Suprapubic skin (tissue), 4 donors: ENCODE results near the gene HMGCLL1. TPM values are rescaled to one million over a fixed set of nuclear protein-coding genes. Genes with fewer than 3 reads are reported as not detected.

ENCODE experiments used
- DNase-seq, 2 donors: peaks; one replicate each; pipeline ENCODE4 v3.0.0-alpha.2; 2019; ENCODE audit warnings: low spot score in 2 of 2
- H3K27ac ChIP-seq: fragments of 200-600 bp; sonication (generic); one replicate; pipeline ENCODE4 v1.5.1; 2019
- H3K27me3 ChIP-seq: fragments of 200-600 bp; sonication (generic); one replicate; pipeline ENCODE4 v1.5.1; 2019
- H3K36me3 ChIP-seq: fragments of 200-600 bp; sonication (generic); one replicate; pipeline ENCODE4 v1.5.1; 2019
- H3K4me1 ChIP-seq: fragments of 200-600 bp; sonication (generic); one replicate; pipeline ENCODE4 v1.5.1; 2019
- H3K4me3 ChIP-seq: fragments of 200-600 bp; sonication (generic); one replicate; pipeline ENCODE4 v1.5.1; 2019; ENCODE audit warnings: mild to moderate bottlenecking
- H3K9me3 ChIP-seq: fragments of 200-600 bp; sonication (generic); one replicate; pipeline ENCODE4 v1.5.1; 2019
- EP300 ChIP-seq: sonication (generic); formaldehyde crosslinking; IDR thresholded peaks from one replicate; pipeline ENCODE4 v1.6.1; 2017; ENCODE audit warnings: antibody characterized with exemption
- POLR2A ChIP-seq, 2 donors: fragments of 450-650 bp; IDR thresholded peaks; one replicate each; pipeline ENCODE4 v1.6.1; 2017; ENCODE audit warnings: antibody characterized with exemption in 2 of 2, mild to moderate bottlenecking in 2 of 2, moderate library complexity in 2 of 2
- POLR2AphosphoS5 ChIP-seq, 3 donors: sonication (generic); formaldehyde crosslinking; IDR thresholded peaks; one replicate each; pipeline ENCODE4 v1.6.1; 2017; ENCODE audit warnings: antibody characterized with exemption in 3 of 3
- WGBS: methylation state at CpG from one replicate; pipeline ENCODE4 v1.1.5; 2018; 5-methylcytosine and 5-hydroxymethylcytosine counted together
- total RNA-seq, 4 donors: library from RNA; depleted of rRNA; stranded (reverse); fragments of >200 nt; gene quantifications; one replicate each; pipeline ENCODE4 v1.1.0, GENCODE V29; 2016
- TF ChIP-seq, protein P1 (sequence below), 2 donors: fragments of 200-600 bp in 1 of 2; fragments of 450-650 bp in 1 of 2; sonication (generic) in 1 of 2; IDR thresholded peaks; one replicate each; pipeline ENCODE4 v1.5.1; 2016 to 2019; ENCODE audit warnings: antibody characterized with exemption in 2 of 2, mild to moderate bottlenecking in 1 of 2, moderate library complexity in 1 of 2

Gene HMGCLL1
- total RNA-seq, 4 donors from 2014 or later, result 0.23 to 0.62 TPM; not detected in 2

DNA sequence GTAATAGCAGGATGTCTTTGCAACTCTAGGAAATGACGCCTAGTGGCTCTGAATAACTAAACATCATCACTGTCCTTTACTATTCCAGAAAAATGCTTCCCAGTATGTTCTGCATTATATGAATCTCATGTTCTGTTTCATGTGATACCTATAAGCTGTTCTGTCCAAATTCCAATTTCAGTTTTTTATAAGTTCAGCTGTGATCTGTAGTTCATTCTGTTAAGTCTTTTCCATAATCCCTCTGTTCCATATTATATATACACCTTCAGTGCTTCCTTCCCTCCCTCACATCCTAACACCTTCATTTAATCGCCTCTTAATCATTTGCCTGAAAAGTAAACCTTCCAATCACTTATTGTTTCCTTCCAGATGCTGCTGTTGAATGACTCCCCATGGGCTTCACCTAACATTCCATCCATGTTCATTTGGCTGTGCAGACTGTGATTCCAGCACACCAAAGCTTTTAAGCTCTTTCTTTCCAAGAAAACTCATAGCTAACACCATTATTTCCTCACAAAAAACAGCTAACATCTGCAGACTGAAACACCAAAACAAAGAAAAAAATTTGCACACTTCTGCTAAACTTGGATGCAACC is 18.6 kb downstream of the HMGCLL1 start:
- Histone ChIP-seq H3K27me3 (no peaks in the 10 kb centered on the region), H3K27ac (no peak overlapping the region), H3K36me3 (no peaks in the 10 kb centered on the region), H3K9me3 (no peaks in the 10 kb centered on the region), H3K4me3 (no peak overlapping the region), H3K4me1 (no peaks in the 10 kb centered on the region)
- no peak for DNase-seq
- 82% methylated on average over 2 of the region's 2 CpGs for WGBS
- TF ChIP-seq POLR2A (IDR thresholded peaks at IDR 0.05) (no peak), POLR2AphosphoS5 (IDR thresholded peaks at IDR 0.05) (no peak), EP300 (no peak)
- TF ChIP-seq, protein P1, sequence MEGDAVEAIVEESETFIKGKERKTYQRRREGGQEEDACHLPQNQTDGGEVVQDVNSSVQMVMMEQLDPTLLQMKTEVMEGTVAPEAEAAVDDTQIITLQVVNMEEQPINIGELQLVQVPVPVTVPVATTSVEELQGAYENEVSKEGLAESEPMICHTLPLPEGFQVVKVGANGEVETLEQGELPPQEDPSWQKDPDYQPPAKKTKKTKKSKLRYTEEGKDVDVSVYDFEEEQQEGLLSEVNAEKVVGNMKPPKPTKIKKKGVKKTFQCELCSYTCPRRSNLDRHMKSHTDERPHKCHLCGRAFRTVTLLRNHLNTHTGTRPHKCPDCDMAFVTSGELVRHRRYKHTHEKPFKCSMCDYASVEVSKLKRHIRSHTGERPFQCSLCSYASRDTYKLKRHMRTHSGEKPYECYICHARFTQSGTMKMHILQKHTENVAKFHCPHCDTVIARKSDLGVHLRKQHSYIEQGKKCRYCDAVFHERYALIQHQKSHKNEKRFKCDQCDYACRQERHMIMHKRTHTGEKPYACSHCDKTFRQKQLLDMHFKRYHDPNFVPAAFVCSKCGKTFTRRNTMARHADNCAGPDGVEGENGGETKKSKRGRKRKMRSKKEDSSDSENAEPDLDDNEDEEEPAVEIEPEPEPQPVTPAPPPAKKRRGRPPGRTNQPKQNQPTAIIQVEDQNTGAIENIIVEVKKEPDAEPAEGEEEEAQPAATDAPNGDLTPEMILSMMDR (IDR thresholded peaks at IDR 0.05), result no peak

DNA sequence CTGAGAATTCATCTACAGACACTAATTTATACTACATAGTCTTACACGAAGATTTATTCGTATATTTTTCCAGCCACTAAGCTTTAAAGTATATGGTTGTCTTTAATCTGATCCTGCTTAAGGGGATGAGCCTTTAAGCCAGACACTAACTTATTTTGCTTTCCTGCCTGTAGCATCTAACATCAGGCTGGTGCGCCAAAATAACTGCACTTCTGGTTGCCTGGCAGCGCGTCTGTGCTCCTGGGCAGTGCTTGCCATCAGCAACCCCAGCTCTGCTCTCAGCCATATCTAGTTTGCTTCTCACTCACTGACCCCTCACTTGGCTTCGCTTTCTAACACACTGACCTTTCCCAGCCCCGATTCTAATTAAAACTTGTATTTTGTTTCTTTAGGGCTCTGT is 21.8 kb downstream of the HMGCLL1 start:
- WGBS, result 86% methylated on average over 7 of the region's 7 CpGs
- no peaks in the 10 kb centered on the region for H3K4me1 ChIP-seq
- TF ChIP-seq POLR2A (IDR thresholded peaks at IDR 0.05) (no peak), POLR2AphosphoS5 (IDR thresholded peaks at IDR 0.05) (no peak), EP300 (no peak)
- TF ChIP-seq, protein P1 (IDR thresholded peaks at IDR 0.05), result no peak
- no peak overlapping the region for H3K27ac ChIP-seq
- no peak for DNase-seq
- no peaks in the 10 kb centered on the region for H3K9me3 ChIP-seq
- no peaks in the 10 kb centered on the region for H3K27me3 ChIP-seq
- no peaks in the 10 kb centered on the region for H3K36me3 ChIP-seq
- no peak overlapping the region for H3K4me3 ChIP-seq

- Histone ChIP-seq H3K27ac (no peak overlapping the region), H3K4me1 (no peaks in the 10 kb centered on the region)
- TF ChIP-seq, protein P1 (IDR thresholded peaks at IDR 0.05), result no peak
These were observed 33.2 kb downstream of the HMGCLL1 start for GRCh38 chr6:55545791-55546190.

GRCh38 chr6:55543633-55544309 is 35.2 kb downstream of the HMGCLL1 start:
- TF ChIP-seq, protein P1 (IDR thresholded peaks at IDR 0.05), result no peak
- TF ChIP-seq POLR2AphosphoS5 (IDR thresholded peaks at IDR 0.05) (no peak), POLR2A (IDR thresholded peaks at IDR 0.05) (no peak), EP300 (no peak)
- no peak overlapping the region for H3K27ac ChIP-seq
- no peaks in the 10 kb centered on the region for H3K27me3 ChIP-seq
- H3K9me3 ChIP-seq, result no peaks in the 10 kb centered on the region
- H3K4me3 ChIP-seq, result no peak overlapping the region
- WGBS, result 90% methylated on average over 4 of the region's 4 CpGs
- no peaks in the 10 kb centered on the region for H3K36me3 ChIP-seq
- no peaks in the 10 kb centered on the region for H3K4me1 ChIP-seq
- DNase-seq, result no peak

More at GRCh38 chr6:55545791-55546190, 33.2 kb downstream of the HMGCLL1 start:
- no peak for DNase-seq
- H3K27me3 ChIP-seq, result no peaks in the 10 kb centered on the region
- no peak overlapping the region for H3K4me3 ChIP-seq
- no peaks in the 10 kb centered on the region for H3K9me3 ChIP-seq
- H3K36me3 ChIP-seq, result no peaks in the 10 kb centered on the region

DNA sequence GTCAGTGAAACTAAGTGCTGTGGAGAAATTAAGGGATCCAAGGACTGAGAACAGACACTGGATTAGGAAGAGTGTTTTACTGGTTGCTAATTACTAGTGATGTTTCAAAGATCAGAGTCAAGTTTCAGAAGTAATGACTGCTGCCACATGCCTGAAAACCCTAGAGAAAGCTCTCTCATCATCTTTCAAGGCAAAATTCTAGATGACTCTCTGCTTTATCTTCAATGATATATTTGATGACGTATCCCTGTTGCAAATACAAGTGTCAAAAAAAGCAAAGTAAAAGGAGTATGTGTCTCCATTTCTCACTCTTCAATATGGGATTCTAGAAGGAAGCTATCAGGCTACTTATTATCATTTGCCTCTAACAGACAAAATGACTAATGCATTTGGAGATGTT is 38.0 kb downstream of the HMGCLL1 start:
- no peaks in the 10 kb centered on the region for H3K4me1 ChIP-seq
- H3K4me3 ChIP-seq, result no peak overlapping the region
- WGBS, result 77% methylated on average over 1 of the region's 1 CpG
- TF ChIP-seq, protein P1 (IDR thresholded peaks at IDR 0.05), result no peak
- no peak for TF ChIP-seq POLR2AphosphoS5 (IDR thresholded peaks at IDR 0.05)
- TF ChIP-seq EP300, result no peak
- TF ChIP-seq POLR2A (IDR thresholded peaks at IDR 0.05), result no peak
- no peaks in the 10 kb centered on the region for H3K36me3 ChIP-seq
- H3K27me3 ChIP-seq, result no peaks in the 10 kb centered on the region
- H3K27ac ChIP-seq, result no peak overlapping the region
- no peaks in the 10 kb centered on the region for H3K9me3 ChIP-seq
- DNase-seq, result no peak
